HG03520 (cell line): ENCODE results near the gene CLDN7.

Experiments used
- ATAC-seq: cut with Tn5 transposase; IDR thresholded peaks from one replicate; pipeline ENCODE4 v1.9.1; 2021; ENCODE audit warnings: mild to moderate bottlenecking, moderate library complexity; ENCODE audit not compliant: unreplicated experiment

The CLDN7 gene

DNA sequence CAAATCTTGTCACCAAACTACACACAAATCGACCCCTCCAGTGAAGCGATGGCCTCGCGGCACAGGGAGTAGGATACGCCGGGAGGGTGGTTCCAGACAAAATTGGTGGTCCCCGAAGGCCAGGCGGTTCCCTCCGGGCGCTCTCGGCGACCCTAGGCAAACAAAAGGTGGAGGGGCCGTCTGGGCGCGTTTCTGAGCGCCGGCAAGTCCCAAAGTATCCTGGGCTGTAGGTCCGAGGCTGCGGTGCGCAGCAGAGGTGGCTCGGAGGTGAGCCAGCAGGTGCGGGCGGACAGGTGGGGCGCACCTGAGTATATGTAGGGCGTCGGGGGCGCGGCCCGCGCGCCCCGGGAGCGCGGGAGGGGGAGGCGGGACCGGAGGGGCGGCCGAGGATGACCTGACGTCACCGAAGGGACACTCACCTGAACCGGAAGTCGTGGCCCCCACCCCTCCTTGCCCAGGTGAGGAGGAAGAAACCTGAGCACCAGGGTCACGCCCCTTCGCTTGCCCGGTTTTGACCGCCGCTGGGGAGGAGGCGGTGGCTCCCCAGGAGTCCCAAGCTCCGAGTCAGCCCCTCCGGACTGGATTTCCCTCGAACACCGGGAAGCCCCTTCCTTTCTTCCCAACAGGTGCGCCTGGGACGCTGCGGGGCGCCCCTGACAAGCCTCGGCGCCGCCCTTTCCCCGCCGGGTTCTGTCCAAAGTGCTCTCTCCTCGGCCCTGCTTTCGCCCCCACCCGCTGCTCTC, at the start of gene CLDN7:
CLDN7 (minus strand) TSS at position 287 of the 743 bp plus-strand sequence. CDS start 435 bp downstream, outside the sequence.
- ATAC-seq: no peak

DNA sequence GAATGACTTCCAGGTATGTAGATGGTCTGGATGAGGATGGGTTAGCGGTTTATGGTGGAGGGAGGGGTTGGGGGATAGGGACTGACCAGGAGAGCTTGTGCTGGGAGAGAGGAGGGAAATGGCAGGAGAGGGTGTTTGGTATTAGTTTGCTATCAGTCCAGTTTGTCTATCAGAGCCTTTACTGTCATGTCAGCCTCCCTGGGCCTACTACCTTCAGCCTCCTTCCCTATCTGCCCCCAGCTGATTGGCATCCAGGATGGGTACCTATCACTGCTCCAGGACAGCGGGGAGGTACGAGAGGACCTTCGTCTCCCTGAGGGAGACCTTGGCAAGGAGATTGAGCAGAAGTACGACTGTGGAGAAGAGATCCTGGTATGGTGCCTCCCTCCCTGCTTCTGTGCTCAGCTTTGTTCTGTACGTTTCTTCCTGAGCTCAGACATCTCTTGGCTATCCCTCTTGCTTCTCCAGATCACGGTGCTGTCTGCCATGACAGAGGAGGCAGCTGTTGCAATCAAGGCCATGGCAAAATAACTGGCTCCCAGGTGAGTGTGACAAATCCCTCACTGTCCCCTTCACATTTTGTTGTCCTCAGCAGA, 48.9 kb upstream of the CLDN7 start:
- no peak for ATAC-seq

GRCh38 chr17:7309628-7310027, 47.4 kb upstream of the CLDN7 start:
- ATAC-seq: no peak

DNA sequence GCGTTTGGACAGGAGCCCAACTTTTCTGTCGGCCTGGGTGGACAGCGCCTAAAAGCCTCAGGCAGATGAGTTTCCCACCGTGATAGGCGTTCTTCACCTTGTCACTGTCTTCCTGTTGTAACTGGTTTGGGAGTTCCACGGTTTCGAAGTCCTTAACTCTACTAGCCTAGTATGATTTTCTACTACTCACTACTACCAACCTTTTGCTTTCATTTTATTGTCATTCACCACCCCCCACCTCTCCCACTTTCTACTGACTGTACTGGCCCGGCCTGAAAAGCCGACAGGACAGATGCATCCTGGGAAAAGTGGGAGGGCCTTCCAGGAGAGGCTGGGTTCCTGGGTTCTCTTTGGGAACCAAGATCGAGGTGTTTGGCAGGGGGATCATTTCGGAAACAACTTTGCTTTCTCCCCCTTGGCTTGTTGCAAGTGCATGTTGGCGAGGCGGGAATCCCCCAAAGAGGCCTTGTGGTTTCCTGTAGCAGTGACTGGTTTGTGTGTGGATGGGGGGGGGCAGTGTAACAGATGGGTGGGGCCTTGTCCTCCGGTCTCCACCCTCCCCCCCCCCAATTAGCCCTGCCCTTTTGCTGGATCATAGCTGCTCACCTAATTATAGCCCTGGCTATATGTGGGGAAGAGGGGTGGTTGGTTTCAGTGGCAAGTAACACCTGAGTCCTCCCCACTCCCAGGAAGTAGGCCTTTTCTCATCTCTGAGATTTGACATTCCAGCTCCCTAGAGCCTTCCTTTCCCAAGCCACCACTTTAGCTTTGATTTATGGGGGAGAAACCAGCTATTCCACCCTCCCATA, 46.6 kb upstream of the CLDN7 start:
- ATAC-seq: no peak

DNA sequence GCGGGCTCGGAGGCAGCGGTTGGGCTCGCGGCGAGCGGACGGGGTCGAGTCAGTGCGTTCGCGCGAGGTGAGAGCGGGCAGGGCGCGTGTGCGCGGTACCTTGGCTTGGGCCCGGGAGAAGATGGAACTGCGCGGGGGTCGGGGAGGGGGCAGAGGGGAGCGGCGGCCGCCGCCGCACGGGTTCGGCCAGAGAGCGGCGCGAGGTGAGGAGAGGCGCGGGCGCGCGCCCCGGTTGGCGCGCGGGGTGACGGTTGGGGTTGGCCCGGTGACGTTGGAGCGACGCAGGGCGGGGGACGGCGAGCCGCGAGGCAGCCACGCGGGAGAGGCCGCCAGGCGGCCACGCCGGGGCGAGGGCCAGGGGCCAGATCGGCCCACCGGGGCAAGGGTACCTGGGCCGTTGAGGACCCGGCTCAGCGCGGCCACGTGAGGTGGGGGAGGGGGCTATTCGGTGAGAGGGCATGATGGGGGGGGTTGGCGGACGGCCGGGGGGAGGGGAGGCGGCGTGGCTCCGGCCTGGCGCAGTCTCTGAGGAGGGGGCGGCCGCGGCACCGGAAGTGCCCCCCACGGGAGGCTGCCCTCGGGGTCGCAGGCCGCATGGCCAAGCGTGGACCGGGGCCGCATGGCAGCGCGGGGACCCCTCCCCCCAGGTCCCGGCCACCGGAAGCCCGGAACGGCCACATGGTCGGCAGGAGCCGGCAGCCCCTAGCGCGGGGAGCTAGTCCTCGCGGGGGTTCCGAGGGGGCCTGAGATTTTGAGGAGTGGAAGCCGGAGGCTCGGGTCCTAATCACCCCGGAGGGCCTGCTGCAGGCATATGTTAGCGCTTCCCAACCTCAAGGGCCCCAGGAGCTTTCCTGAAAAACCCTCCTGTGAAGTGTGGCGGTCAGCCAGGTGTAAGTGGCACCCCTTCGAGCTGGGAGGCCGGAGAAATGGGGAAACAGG, 45.7 kb upstream of the CLDN7 start:
- ATAC-seq: no peak

- ATAC-seq: peak; percentile 68
Observed at GRCh38 chr17:7306911-7307685, 44.8 kb upstream of the CLDN7 start, which contains the start of gene EIF5A. Gene EIF5A, plus strand, starts transcription at chr17:7307628. Its CDS starts 2,008 bp downstream, at chr17:7309636.

GRCh38 chr17:7304179-7304578, 41.9 kb upstream of the CLDN7 start:
- ATAC-seq: no peak

DNA sequence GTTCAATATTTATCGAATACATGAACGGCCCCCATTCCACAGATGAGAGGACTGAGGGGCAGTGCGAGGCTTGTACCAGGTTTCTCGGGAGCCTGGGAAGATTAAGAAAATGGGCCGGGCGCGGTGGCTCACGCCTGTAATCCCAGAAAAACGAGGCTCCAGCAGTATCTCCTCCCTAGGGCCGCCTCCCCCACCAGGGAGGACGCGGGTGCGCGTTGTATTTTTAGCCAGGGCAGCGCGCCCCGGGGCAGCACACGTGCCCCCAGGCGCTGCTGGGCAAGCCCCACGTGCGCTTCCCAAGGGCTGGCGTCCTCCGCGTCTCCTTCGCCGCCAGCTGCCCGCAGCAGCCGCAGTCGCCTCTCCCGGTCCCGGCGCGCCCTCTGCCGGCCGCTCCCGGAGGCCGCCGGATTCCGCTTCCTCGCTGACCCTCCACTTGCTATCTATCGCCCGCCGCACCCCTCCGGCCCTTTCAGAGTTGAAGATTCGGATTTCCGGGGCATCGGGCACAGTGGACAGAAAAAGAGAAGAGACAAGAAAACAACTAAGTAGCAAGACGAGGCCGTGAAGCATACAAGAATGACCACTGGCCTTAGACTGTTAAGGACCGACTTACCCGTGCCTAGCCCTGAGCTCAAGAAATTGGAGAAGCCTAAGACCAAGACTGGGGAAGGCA, 34.0 kb upstream of the CLDN7 start:
- ATAC-seq: no peak

- no peak for ATAC-seq
Observed at GRCh38 chr17:7295230-7296180, 33.2 kb upstream of the CLDN7 start.

GRCh38 chr17:7294614-7295153, 32.4 kb upstream of the CLDN7 start, which contains the start of gene YBX2:
Gene YBX2, minus strand, starts transcription at chr17:7294639. Its CDS starts 139 bp downstream, at chr17:7294500.
- ATAC-seq: no peak

DNA sequence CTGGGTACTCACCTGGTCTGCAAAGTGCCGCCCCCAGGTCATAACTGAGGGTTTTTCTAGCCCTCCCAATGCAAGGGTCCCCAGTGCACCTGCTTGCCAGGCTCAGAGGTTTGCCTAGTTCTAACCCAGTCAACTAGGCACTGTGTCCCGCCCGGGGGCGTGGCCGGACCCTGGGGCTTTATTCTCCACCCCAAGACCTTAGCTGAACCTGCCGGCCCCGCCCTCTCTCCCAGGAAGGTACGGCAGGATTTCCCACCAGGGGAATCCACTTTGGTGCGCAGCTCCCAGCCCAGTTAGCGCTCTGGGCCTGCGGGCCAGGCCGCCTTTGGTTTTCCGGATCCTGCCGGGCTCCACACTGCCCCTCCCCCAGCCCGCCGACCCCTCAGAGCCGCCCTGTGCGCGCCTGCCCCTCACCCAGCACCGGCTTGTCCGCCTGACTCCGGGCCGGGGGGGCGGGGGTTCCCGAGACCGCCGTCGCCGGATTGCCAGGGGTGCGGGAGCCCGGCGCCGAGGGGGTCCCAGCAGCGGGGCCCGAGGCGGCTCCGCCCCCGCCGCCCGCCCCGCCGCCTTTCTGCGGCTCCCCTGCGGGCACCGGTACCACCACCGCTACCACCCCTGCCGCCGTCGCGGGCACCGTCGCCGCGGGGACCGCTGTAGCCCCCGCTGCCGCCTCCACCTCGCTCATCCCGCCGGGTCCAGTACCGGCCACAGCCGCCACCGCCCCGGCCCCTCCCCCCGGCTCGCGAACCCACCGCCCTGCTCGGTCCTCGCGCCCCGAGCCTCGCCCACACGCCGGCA, 31.7 kb upstream of the CLDN7 start:
- no peak for ATAC-seq

DNA sequence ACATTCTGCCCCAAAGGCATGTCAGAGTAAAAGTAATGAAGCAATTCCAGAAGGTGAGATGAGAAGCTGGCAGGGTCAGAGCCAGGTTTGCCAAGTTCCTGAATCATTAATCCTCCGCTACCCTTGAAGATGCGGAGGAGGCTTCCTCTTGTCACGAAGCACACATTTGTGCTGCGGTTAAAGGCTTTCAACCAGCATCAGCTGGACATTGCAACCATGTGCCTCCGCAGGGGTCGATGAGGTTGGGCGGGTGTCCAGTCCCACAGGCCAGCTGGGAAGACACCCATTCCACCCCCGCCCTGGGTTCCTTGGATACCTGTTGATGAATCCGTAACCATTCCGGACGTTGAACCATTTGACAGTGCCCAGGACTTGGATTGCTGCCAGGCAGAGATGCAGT, 30.9 kb upstream of the CLDN7 start:
- no peak for ATAC-seq

- no peak for ATAC-seq
Observed at GRCh38 chr17:7292729-7293128, 30.5 kb upstream of the CLDN7 start.

DNA sequence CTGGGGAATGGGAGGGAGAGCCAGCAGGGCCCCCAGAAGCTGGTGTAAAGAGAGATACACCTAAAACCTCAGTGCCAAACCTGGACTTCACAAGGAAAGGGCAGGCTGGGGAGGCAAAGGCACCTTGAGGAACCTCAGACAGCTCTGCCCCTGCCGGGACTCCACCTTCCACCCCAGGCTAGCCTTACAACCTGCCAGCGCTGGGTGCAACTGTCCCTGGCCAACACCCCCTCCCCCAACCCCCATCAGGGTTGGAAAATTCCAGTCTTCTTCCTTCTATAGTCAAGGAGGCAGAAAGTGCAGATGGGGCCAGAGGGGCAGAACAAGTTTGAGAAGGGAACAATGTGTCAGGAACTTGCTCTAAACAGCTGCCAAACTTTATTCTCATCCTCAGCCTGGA, 29.9 kb upstream of the CLDN7 start:
- ATAC-seq: no peak

GRCh38 chr17:7290685-7291084, 28.4 kb upstream of the CLDN7 start:
- no peak for ATAC-seq

GRCh38 chr17:7290166-7290565, 27.9 kb upstream of the CLDN7 start:
- no peak for ATAC-seq
